ENCODE results near the gene RPS27L.

Gene RPS27L

GRCh38 chr15:63187589-63188226 is 30.4 kb upstream of the RPS27L start:
- no peak for DNase-seq

GRCh38 chr15:63186065-63186464 is 28.8 kb upstream of the RPS27L start:
- peak; percentile 57 for DNase-seq

GRCh38 chr15:63185206-63185605 is 27.9 kb upstream of the RPS27L start:
- DNase-seq, result no peak

- no peak for DNase-seq
Observed at GRCh38 chr15:63181648-63182047, 24.4 kb upstream of the RPS27L start.

GRCh38 chr15:63180746-63181145 is 23.5 kb upstream of the RPS27L start:
- no peak for DNase-seq

- DNase-seq, result peak; percentile 78
Observed at GRCh38 chr15:63178034-63178433, 20.8 kb upstream of the RPS27L start.

GRCh38 chr15:63176302-63176701 is 19.0 kb upstream of the RPS27L start:
- no peak for DNase-seq

- DNase-seq, result no peak
Observed at GRCh38 chr15:63172851-63173451, 15.7 kb upstream of the RPS27L start.

GRCh38 chr15:63172376-63172775 is 15.1 kb upstream of the RPS27L start:
- DNase-seq, result no peak

GRCh38 chr15:63169788-63170187 is 12.5 kb upstream of the RPS27L start:
- DNase-seq, result no peak

GRCh38 chr15:63166219-63166618 is 8.9 kb upstream of the RPS27L start:
- no peak for DNase-seq

- no peak for DNase-seq
Observed at GRCh38 chr15:63165166-63165859, 8.0 kb upstream of the RPS27L start.

- DNase-seq, result no peak
Observed at GRCh38 chr15:63163217-63163616, 5.9 kb upstream of the RPS27L start.

- DNase-seq, result no peak
Observed at GRCh38 chr15:63160638-63161037, 3.4 kb upstream of the RPS27L start.

GRCh38 chr15:63157891-63158431 is 684 bp upstream of the RPS27L start:
- peak; percentile 84 for DNase-seq

GRCh38 chr15:63156755-63157117 is 541 bp downstream of the RPS27L start:
- peak; percentile 60 for DNase-seq

GRCh38 chr15:63156086-63156710 is 1.1 kb downstream of the RPS27L start:
- DNase-seq, result no peak

GRCh38 chr15:63155486-63155885 is 1.8 kb downstream of the RPS27L start:
- no peak for DNase-seq

- DNase-seq, result no peak
Observed at GRCh38 chr15:63151665-63152064, 5.6 kb downstream of the RPS27L start.

- DNase-seq, result no peak
Observed at GRCh38 chr15:63146684-63147083, 10.6 kb downstream of the RPS27L start.

GRCh38 chr15:63145426-63145825 is 11.9 kb downstream of the RPS27L start:
- DNase-seq, result no peak

- no peak for DNase-seq
Observed at GRCh38 chr15:63140936-63141335, 16.3 kb downstream of the RPS27L start.

- no peak for DNase-seq
Observed at GRCh38 chr15:63136742-63137141, 20.5 kb downstream of the RPS27L start.

GRCh38 chr15:63135804-63136203 is 21.5 kb downstream of the RPS27L start:
- DNase-seq, result no peak

All from islet precursor cell (in vitro differentiated cells).